GM21367 (cell line): ENCODE results near the gene KCNH1.
A peak's percentile ranks its signal among the peaks of the same experiment; 100 is the strongest.
"Not testable (repeated sequence)": the region's sequence is repeated elsewhere in the genome, so short reads cannot be mapped to it uniquely, and the experiment has no call there.

Source experiments
- ATAC-seq: cut with Tn5 transposase; IDR thresholded peaks from one replicate; pipeline ENCODE4 v1.9.1; 2021; ENCODE audit not compliant: unreplicated experiment

Gene KCNH1

GRCh38 chr1:211011128-211011527 is 122.8 kb downstream of the KCNH1 start:
- not testable (repeated sequence) for ATAC-seq

GRCh38 chr1:211009944-211010343 is 124.0 kb downstream of the KCNH1 start:
- ATAC-seq: no peak

GRCh38 chr1:211007830-211008229 is 126.1 kb downstream of the KCNH1 start:
- ATAC-seq: no peak

- ATAC-seq: not testable (repeated sequence)
Observed at GRCh38 chr1:210995931-210996330, 138.0 kb downstream of the KCNH1 start.

GRCh38 chr1:210992837-210993236 is 141.1 kb downstream of the KCNH1 start:
- ATAC-seq: no peak

GRCh38 chr1:210989905-210990304 is 144.0 kb downstream of the KCNH1 start:
- no peak for ATAC-seq

- ATAC-seq: no peak
Observed at GRCh38 chr1:210981490-210981889, 152.5 kb downstream of the KCNH1 start.

GRCh38 chr1:210980082-210980481 is 153.9 kb downstream of the KCNH1 start:
- no peak for ATAC-seq

GRCh38 chr1:210978974-210979354 is 155.0 kb downstream of the KCNH1 start:
- no peak for ATAC-seq

GRCh38 chr1:210978316-210978973 is 155.5 kb downstream of the KCNH1 start:
- ATAC-seq: no peak

- no peak for ATAC-seq
Observed at GRCh38 chr1:210951279-210951678, 182.7 kb downstream of the KCNH1 start.

GRCh38 chr1:210949940-210950546 is 183.9 kb downstream of the KCNH1 start:
- peak; percentile 75 for ATAC-seq

- no peak for ATAC-seq
Observed at GRCh38 chr1:210949489-210949888, 184.5 kb downstream of the KCNH1 start.

- ATAC-seq: no peak
Observed at GRCh38 chr1:210949039-210949438, 184.9 kb downstream of the KCNH1 start.

GRCh38 chr1:210944252-210944651 is 189.7 kb downstream of the KCNH1 start:
- ATAC-seq: no peak

GRCh38 chr1:210942513-210942912 is 191.4 kb downstream of the KCNH1 start:
- no peak for ATAC-seq

GRCh38 chr1:210940081-210940617 is 193.8 kb downstream of the KCNH1 start:
- no peak for ATAC-seq

GRCh38 chr1:210938416-210938925 is 195.5 kb downstream of the KCNH1 start:
- no peak for ATAC-seq

- no peak for ATAC-seq
Observed at GRCh38 chr1:210937846-210938245, 196.1 kb downstream of the KCNH1 start.

- ATAC-seq: no peak
Observed at GRCh38 chr1:210935905-210936304, 198.0 kb downstream of the KCNH1 start.

- ATAC-seq: no peak
Observed at GRCh38 chr1:210932104-210932503, 201.8 kb downstream of the KCNH1 start.

- ATAC-seq: no peak
Observed at GRCh38 chr1:210922666-210923065, 211.3 kb downstream of the KCNH1 start.
